GM19452 (cell line): ENCODE measurements around the gene EPHB2.

Experiments used
- ATAC-seq: cut with Tn5 transposase; IDR thresholded peaks from one replicate; pipeline ENCODE4 v1.9.1; 2021; ENCODE audit not compliant: unreplicated experiment

Gene EPHB2

GRCh38 chr1:22908880-22909426, 198.3 kb downstream of the EPHB2 start:
- no peak for ATAC-seq

DNA sequence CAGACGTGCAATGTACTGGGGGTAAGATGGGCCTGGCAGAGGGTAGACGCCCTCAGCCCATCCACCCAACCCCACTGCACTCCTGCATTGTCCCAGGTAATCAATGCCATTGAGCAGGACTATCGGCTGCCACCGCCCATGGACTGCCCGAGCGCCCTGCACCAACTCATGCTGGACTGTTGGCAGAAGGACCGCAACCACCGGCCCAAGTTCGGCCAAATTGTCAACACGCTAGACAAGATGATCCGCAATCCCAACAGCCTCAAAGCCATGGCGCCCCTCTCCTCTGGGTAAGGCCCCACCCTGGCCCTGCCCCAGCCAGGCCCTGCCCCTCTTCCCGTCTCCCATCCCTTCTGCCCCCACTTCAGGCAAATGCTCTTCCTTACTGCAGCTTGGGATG, 199.6 kb downstream of the EPHB2 start:
- ATAC-seq, result no peak

DNA sequence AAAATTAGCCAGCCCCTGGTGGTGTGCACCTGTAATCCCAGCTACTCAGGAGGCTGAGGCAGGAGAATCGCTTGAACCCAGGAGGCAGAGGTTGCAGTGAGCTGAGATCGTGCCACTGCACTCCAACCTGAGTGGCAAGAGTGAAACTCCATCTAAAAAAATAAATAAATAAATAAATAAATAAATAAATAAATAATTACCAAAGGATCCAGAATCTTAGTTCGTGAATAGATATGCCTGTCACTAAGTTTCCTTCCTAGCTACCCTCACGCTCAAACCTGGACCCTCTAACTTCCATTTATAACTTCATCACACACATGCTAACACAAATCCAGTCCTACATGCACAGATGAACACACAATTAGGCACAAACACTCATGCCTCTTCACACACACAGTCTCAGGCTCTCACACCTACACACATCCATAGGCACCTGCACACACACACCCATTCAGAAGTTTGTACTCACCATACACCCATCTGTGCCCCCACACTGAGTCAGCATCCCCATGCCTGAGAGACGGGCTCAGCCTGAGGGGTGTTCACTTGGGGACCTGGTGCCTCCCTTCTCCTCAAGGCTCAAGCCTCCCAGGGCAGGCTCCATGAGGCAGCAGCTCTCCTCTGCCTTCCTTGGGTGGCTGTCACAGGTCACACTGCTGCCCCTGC, 200.5 kb downstream of the EPHB2 start:
- no peak for ATAC-seq

GRCh38 chr1:22912311-22912710, 201.7 kb downstream of the EPHB2 start:
- ATAC-seq, result no peak

DNA sequence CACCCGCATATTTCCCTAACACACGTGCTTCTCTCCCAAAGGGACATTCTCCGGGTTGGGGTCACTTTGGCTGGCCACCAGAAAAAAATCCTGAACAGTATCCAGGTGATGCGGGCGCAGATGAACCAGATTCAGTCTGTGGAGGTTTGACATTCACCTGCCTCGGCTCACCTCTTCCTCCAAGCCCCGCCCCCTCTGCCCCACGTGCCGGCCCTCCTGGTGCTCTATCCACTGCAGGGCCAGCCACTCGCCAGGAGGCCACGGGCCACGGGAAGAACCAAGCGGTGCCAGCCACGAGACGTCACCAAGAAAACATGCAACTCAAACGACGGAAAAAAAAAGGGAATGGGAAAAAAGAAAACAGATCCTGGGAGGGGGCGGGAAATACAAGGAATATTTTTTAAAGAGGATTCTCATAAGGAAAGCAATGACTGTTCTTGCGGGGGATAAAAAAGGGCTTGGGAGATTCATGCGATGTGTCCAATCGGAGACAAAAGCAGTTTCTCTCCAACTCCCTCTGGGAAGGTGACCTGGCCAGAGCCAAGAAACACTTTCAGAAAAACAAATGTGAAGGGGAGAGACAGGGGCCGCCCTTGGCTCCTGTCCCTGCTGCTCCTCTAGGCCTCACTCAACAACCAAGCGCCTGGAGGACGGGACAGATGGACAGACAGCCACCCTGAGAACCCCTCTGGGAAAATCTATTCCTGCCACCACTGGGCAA, 202.9 kb downstream of the EPHB2 start:
- ATAC-seq, result no peak

- ATAC-seq, result no peak
These were observed 203.5 kb downstream of the EPHB2 start for GRCh38 chr1:22914156-22914555.

GRCh38 chr1:22914633-22915217, 204.1 kb downstream of the EPHB2 start:
- ATAC-seq, result no peak

GRCh38 chr1:22915231-22915630, 204.6 kb downstream of the EPHB2 start:
- ATAC-seq, result no peak

GRCh38 chr1:22915816-22916470, 205.3 kb downstream of the EPHB2 start:
- ATAC-seq, result no peak

DNA sequence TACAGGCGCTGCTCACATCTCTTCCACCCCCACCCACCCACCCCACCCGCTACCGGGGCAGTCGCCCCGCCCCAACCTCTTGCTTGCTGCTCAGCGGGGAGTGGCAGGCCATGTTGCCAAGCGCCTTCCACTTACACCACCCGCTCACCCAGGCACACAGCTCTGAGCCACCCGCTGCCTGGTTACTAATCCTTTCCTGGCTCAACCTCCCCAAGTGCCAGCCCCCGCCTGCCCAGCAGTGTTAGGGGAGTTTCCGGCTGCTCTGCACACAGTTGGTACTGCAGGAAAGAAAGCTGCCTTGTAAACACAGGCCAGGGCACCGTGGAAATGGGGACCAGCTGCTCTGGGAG, 205.8 kb downstream of the EPHB2 start:
- no peak for ATAC-seq

GRCh38 chr1:22917989-22918388, 207.3 kb downstream of the EPHB2 start:
- ATAC-seq, result no peak

DNA sequence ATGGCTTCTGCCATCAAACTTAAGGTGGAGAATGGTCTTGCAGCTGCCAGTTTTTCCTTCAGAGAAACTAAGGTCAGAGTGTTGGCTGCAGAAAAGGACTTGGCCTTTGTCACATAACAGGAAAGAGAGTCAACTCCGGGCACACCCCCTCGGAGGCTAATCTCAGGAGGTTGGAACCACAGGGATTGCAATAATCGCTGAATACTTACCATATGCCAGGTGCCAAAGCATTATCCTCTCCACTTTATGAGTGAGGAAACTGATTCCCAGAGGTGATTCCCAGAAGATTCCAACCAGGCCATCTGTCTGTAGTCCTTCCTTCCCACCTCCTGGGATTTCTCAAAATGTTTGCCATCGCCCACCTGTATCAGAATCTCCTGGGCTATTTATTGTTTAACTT, 208.0 kb downstream of the EPHB2 start:
- ATAC-seq, result no peak

DNA sequence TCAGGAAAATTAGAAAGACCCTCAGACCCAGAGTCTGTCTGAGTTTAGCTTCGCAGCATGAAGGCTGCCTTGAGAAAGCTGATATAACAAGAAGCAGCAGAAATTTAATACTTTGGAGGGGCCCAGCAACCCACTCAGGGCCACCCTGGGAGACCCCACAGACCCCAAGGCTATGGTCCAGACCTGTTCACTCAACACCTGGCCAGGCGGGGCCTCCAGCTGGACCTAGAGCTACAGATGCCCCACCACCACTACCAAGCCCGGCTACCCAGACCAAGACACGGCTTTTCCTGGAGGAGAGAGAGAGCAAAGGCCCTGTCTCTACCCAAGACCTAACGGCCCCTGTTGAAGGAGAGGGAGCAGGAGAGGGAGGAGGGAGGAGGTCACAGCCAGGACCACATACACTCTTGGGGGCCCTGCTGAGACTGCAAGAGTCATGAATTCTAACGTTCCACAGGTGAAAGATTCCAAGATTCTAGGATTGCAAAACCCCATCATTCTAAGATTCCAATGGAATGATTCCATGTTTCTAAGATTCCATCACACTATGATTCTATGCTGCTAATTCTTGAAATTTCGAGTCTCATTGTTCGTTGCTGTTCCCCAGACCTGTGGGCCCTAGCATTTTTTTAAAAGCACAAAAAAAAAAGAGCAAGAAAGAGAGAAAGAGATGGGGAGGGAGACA, 208.8 kb downstream of the EPHB2 start:
- ATAC-seq, result no peak

DNA sequence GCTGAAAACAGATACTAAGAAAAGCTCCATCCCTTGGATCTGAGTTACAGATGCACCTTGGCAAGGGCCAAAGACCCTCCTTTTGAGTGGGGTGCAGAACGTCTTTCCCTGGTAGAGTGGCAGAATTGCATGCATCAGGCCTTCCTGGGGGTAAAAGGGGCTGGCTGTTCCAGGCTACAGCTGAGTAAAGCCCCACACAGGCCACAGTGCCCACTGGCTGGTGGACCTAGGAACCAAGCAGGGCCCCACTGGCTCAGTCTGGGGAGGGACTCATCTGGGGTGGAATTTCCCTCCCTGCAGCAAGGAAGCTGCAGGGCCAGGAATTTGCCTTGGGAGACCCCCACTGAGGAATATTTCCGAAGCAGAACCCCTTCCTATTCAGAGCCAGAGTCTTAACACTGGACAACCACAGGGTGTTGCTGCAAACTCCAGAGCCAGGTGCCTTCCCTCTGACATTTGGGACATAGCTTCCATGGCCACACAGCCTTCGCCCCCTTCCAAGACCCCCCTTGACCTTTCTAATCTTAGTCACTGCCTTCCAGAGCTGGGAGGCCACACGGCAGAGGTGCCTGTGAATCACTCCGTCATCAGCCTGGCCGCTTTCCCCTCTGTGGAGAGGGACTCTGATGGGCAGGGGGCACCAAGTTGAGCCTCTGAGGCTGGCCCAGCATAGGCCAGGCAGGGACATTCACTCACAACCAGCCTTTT, 209.5 kb downstream of the EPHB2 start:
- ATAC-seq, result no peak

- no peak for ATAC-seq
These were observed 210.3 kb downstream of the EPHB2 start for GRCh38 chr1:22920734-22921451.

- ATAC-seq, result no peak
These were observed 210.9 kb downstream of the EPHB2 start for GRCh38 chr1:22921452-22922126.

DNA sequence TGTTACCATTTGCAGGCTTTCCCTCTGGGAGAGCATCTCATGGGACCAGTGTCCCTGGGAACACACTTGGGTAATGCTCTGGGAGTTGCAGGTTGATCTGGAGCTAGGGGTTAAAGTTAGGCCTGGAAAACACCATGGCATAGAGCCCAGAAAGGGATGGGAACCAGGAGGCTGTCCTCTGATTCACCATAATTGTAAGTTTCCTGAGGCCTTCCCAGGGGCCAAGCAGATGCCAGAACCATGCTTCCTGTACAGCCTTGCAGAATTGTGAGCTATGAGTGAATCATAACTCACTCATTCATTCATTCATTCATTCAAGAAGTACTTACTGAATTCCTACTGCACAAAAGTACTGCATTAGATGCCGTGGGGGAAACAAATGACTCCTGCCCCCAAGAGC, 212.0 kb downstream of the EPHB2 start:
- no peak for ATAC-seq

- ATAC-seq, result no peak
These were observed 214.5 kb downstream of the EPHB2 start for GRCh38 chr1:22925111-22925510.

GRCh38 chr1:22930240-22930912, 219.7 kb downstream of the EPHB2 start:
- ATAC-seq, result no peak
